ENCODE results near the gene RNF19B.
A peak's percentile ranks its signal among the peaks of the same experiment; 100 is the strongest.

DNA sequence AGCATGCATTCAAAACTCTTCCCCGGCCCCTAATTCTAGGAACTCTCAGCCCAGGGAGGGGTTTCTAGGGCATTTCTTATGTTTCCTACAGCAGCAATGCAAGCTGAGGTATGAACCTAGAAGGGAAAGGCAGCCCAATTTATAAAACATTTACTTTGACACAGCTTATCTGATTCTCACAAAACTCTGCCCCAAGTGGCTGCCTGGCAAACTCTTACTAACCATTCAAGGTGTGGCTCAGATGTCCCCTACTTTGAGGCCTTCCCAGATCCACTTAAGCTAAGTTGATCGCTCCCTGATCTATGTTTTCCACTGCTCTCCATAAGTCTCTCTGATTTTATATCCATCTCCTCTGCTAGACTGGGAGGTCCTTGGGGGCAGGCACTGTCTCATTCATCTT, 36.7 kb upstream of the RNF19B start:
- TF ChIP-seq EZH2 (IDR thresholded peaks at IDR 0.05; ENCODE audit: insufficient read depth, low read length) = no peak
- TF ChIP-seq, protein P1, sequence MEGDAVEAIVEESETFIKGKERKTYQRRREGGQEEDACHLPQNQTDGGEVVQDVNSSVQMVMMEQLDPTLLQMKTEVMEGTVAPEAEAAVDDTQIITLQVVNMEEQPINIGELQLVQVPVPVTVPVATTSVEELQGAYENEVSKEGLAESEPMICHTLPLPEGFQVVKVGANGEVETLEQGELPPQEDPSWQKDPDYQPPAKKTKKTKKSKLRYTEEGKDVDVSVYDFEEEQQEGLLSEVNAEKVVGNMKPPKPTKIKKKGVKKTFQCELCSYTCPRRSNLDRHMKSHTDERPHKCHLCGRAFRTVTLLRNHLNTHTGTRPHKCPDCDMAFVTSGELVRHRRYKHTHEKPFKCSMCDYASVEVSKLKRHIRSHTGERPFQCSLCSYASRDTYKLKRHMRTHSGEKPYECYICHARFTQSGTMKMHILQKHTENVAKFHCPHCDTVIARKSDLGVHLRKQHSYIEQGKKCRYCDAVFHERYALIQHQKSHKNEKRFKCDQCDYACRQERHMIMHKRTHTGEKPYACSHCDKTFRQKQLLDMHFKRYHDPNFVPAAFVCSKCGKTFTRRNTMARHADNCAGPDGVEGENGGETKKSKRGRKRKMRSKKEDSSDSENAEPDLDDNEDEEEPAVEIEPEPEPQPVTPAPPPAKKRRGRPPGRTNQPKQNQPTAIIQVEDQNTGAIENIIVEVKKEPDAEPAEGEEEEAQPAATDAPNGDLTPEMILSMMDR (IDR thresholded peaks at IDR 0.05; ENCODE audit: insufficient read depth, low read depth, low read length) = peak; percentile 23
